SH-SY5Y (cell line): ENCODE results near the gene LGALS12.

Experiments used
- GATA2 ChIP-seq: IDR thresholded peaks from 2 replicates; pipeline ENCODE4 v1.6.1; 2011; ENCODE audit warnings: mild to moderate bottlenecking, low read depth, low read length
- GATA3 ChIP-seq: IDR thresholded peaks from 2 replicates; pipeline ENCODE4 v1.6.1; 2011; ENCODE audit warnings: low read depth, mild to moderate bottlenecking, low read length, moderate library complexity

- TF ChIP-seq GATA2 = no peak
- no peak for TF ChIP-seq GATA3
Observed at GRCh38 chr11:63547061-63547460, 41.2 kb downstream of the LGALS12 start.
